ENCODE data around the gene OMP.
"Not testable (repeated sequence)": the region's sequence is repeated elsewhere in the genome, so short reads cannot be mapped to it uniquely, and the experiment has no call there.

The OMP gene

GRCh38 chr11:77096591-77097019, 6.0 kb upstream of the OMP start:
- no peak for TF ChIP-seq MYC (IDR thresholded peaks at IDR 0.05; ENCODE audit: low read depth, low read length)
- TF ChIP-seq MAX (IDR thresholded peaks at IDR 0.05; ENCODE audit: low read depth, low read length) = no peak
- no peak overlapping the region for H3K4me3 ChIP-seq (ENCODE audit: low read depth, low read length)
- DNase-seq (ENCODE audit: low read depth) = no peak

GRCh38 chr11:77097180-77097579, 5.5 kb upstream of the OMP start:
- H3K4me3 ChIP-seq (ENCODE audit: low read depth, low read length); DNase-seq (ENCODE audit: low read depth): not testable (repeated sequence)

- TF ChIP-seq POLR2A (IDR thresholded peaks at IDR 0.05; ENCODE audit: extremely low read depth, insufficient read length) (no peak), MAX (IDR thresholded peaks at IDR 0.05; ENCODE audit: low read depth, low read length) (no peak), MYC (IDR thresholded peaks at IDR 0.05; ENCODE audit: low read depth, low read length) (no peak), CTCF (IDR thresholded peaks at IDR 0.05; ENCODE audit: low read depth, low read length) (no peak)
- no peak for DNase-seq (ENCODE audit: low read depth)
- no peak overlapping the region for H3K4me3 ChIP-seq (ENCODE audit: low read depth, low read length)
These were observed 2.2 kb upstream of the OMP start for GRCh38 chr11:77100166-77101042.

GRCh38 chr11:77101043-77101537, 1.6 kb upstream of the OMP start:
- DNase-seq (ENCODE audit: low read depth) = peak; percentile 64
- TF ChIP-seq MAX (IDR thresholded peaks at IDR 0.05; ENCODE audit: low read depth, low read length) (no peak), CTCF (IDR thresholded peaks at IDR 0.05; ENCODE audit: low read depth, low read length) (peak; percentile 77), POLR2A (IDR thresholded peaks at IDR 0.05; ENCODE audit: extremely low read depth, insufficient read length) (no peak), MYC (IDR thresholded peaks at IDR 0.05; ENCODE audit: low read depth, low read length) (no peak)
- no peak overlapping the region for H3K4me3 ChIP-seq (ENCODE audit: low read depth, low read length)

- H3K4me3 ChIP-seq (ENCODE audit: low read depth, low read length) = no peak overlapping the region
- DNase-seq (ENCODE audit: low read depth) = no peak
- no peak for TF ChIP-seq POLR2A (IDR thresholded peaks at IDR 0.05; ENCODE audit: extremely low read depth, insufficient read length)
- TF ChIP-seq MAX (IDR thresholded peaks at IDR 0.05; ENCODE audit: low read depth, low read length) = no peak
- no peak for TF ChIP-seq CTCF (IDR thresholded peaks at IDR 0.05; ENCODE audit: low read depth, low read length)
- TF ChIP-seq MYC (IDR thresholded peaks at IDR 0.05; ENCODE audit: low read depth, low read length) = no peak
These were observed 679 bp downstream of the OMP start for GRCh38 chr11:77103319-77103718.

- TF ChIP-seq POLR2A (IDR thresholded peaks at IDR 0.05; ENCODE audit: extremely low read depth, insufficient read length) (no peak), MAX (IDR thresholded peaks at IDR 0.05; ENCODE audit: low read depth, low read length) (no peak), MYC (IDR thresholded peaks at IDR 0.05; ENCODE audit: low read depth, low read length) (no peak), CTCF (IDR thresholded peaks at IDR 0.05; ENCODE audit: low read depth, low read length) (no peak)
- H3K4me3 ChIP-seq (ENCODE audit: low read depth, low read length) = no peak overlapping the region
- no peak for DNase-seq (ENCODE audit: low read depth)
These were observed 2.1 kb downstream of the OMP start for GRCh38 chr11:77104727-77105126.
